SKM-1 (cell line): Measurements from ENCODE around the gene PPM1H.
"Not testable (repeated sequence)": the region's sequence is repeated elsewhere in the genome, so short reads cannot be mapped to it uniquely, and the experiment has no call there.

Experiments
- DNase-seq: peaks from one replicate; lab custom pipeline; 2025; ENCODE audit not compliant: unreplicated experiment; lab: John Stamatoyannopoulos, UW

PPM1H gene

DNA sequence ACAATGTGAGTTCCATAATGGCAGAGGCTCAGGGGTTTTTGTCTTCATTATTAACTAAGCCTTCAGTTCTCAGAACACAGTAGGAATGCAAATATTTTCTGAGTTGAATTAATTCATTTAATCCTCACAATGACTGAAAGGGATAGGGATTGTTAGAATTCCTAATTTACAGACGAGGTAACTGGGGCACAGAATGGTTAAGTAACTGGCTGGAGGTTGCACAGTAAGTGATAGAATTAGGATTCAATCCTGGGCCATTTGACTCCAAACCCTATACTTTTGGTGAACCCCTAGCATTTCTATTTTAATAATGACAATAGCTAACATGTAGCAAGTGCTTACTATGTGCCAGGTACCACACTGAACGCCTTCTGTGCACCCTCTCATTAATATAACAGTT is 163.1 kb downstream of the PPM1H start:
- no peak for DNase-seq

DNA sequence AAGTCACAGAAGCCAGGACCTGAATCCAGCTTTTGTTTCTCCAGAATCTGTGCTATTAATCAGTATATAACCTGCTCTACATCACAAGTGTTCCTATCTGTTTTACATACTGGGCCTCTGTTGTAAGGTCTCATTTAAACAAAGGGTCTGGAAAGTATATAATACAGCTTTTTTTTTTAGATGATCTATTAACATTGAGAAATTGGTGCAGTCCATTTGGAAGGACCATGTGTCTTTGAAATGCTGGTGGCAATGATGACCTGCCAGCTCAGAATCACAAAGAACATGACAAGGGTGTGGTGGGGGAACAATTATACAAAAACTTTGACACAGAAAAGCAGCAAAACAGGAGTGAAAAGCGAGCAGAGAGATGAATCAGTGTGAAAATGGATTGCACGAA is 164.6 kb downstream of the PPM1H start:
- DNase-seq: no peak

GRCh38 chr12:62769076-62769619 is 165.8 kb downstream of the PPM1H start:
- DNase-seq: no peak

GRCh38 chr12:62767946-62768345 is 167.0 kb downstream of the PPM1H start:
- DNase-seq: no peak

- DNase-seq: no peak
Measured at GRCh38 chr12:62767496-62767895, 167.5 kb downstream of the PPM1H start.

DNA sequence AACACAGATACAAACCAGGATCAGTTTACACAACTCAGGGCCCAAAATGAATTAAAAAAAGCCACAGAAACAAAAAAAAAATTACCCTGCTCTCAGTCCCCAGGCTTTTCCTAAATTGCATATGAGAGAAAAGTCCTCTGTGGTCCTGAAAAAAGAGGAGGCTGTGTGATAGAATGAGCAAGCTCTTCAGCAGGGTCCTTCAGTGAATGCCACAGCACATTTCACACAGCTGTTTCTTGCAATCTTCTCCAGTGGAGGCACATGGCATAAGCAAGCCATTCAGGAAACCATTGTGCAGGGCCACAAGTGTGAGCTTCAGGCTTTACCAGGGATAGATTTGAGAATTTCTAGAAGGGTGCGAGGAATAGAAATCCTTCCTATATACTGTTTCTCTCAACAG is 168.5 kb downstream of the PPM1H start:
- no peak for DNase-seq

DNA sequence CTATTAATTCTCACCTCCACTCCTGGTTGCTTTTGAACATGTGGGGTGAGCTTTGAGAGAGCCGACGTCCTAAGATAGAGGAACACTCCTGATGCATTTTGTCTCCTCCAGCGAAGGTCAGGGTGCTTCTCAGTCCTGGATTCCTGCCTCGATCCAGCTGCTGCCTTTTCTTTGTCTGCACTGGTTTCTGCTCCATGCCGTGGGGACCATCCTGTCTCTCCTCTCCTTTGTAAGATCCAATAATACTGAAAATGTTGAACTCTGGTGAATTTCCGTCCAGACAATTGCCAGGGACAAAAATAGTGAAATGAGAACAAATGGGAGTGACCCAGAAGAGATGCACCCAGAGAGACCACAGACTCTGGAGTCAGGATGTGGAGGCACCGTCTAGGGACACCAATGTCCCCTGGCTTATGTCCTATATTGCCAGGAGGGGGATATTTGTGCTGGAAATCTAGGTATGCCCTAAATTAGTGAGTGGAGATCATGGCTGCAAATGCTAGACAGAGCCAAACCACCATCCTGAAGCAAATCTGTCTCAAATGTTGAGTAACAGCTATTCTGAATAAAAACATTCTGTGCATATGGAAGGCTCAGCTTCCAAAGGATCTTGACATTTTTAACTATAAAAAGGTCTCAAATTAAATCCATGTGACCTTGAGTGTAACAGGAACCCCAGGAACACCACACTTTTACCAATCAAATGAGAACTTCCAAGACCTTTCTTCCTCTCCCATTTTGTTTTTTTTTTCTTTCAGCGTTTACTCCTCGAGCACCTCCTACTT is 170.9 kb downstream of the PPM1H start:
- DNase-seq: no peak

GRCh38 chr12:62763312-62763711 is 171.6 kb downstream of the PPM1H start:
- DNase-seq: no peak

DNA sequence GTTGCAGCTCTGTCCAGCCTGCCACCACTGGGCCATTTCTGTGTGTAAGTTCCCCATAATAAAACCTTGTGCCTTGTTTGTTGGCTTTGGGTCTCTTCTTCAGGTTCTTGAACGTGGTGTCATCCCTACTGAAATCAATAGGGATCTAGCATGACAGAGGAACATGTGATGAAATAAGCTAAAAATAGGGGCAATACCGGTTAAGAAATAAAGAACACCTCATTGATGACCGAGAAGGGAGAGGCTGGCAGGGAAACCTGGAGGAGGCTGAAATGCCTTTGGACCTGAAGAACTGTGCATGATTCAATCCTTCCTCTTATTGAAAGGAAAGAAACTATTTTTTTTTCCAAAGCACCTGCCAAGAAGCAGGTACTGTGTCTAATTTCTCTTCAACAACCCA is 172.3 kb downstream of the PPM1H start:
- no peak for DNase-seq

DNA sequence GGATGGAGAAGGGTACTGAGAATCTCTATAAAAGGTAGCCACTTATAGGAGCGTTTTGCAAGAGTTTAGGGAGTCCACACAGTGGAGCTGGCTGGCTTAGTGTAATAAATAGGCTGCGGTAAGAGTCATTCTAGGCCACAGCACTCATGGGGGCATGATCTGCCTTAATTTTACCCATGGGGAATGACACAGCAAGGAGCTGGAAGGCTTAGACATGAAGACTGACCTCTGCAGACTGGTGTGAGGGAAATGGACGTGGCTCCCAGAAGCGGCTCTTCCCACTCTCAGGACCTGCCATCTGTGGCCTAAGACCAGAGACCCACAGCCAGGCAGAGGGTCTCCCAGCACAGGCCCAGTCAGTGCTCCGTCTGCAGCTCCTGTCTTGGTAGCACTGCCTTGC is 173.3 kb downstream of the PPM1H start:
- no peak for DNase-seq

DNA sequence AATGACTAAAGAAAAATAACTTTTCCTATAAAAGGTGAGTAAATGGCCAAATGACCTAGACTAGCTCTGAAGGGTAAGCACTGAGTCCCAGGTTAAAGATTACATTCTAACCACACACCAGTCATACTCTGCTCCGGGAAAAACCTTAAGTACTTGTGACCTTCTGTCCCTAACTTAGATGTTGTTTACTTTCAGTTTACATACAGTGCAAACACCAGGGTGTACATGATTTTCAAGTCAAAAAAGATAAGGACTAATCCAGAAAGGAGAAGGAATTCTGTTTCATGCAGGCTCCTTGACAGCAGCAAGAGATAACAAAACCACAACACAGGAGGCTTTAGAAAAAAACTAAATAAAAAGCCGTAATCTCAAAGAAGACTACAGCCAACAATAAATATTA is 174.2 kb downstream of the PPM1H start:
- no peak for DNase-seq

DNA sequence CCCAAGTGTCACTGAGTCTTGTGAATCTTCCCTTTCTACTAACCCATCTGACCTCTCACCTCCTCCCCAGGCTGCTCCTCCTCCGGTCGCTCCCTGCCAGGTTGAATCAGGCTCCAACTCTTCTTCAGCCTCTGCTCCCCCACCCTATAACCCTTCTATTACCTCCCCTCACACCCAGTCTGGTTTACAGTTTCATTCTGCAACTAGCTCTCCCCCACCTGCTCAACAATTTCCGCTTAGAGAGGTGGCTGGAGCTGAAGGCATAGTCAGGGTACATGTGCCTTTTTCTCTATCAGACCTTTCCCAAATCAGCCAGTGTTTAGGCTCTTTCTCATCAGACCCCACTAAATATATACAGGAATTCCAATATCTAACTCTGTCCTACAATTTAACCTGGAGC is 174.6 kb downstream of the PPM1H start:
- not testable (repeated sequence) for DNase-seq

- DNase-seq: no peak
Measured at GRCh38 chr12:62758216-62758615, 176.7 kb downstream of the PPM1H start.

GRCh38 chr12:62757048-62757447 is 177.9 kb downstream of the PPM1H start:
- DNase-seq: no peak

DNA sequence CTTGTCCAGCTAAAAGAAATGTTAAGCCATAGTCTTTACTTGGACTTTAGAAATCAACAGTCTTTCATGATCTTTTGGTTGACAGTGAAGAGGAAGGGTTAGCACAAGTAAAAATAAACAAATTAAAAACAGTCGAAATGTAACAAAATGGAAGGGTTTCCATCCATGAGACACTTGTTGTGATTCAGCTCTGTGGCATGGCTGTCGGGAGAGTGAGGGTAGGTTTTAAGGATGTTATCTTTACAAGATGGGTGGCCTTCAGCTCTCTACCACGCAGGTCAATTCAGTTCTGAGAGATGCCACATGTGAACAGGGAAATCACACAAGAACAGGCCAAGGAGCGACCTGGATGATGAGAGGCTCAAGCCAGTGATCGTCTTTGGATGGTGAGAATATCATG is 180.2 kb downstream of the PPM1H start:
- no peak for DNase-seq

DNA sequence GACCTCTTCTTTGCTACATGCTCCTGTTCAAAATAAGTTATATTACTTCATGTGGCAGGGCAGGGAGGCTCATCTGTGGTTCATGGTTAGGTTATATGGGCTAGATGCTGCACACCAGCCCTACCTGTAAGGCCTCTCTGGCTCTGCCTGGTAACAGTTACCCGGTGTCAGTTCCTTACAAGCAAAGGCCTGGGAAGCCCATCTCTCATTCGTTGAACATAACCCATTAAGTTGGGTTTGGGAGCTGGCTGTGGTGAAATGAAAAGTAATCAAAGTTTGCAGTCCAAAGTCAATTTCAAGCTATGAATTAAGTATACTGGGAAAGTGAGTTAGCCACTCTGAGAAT is 183.2 kb downstream of the PPM1H start:
- DNase-seq: no peak

DNA sequence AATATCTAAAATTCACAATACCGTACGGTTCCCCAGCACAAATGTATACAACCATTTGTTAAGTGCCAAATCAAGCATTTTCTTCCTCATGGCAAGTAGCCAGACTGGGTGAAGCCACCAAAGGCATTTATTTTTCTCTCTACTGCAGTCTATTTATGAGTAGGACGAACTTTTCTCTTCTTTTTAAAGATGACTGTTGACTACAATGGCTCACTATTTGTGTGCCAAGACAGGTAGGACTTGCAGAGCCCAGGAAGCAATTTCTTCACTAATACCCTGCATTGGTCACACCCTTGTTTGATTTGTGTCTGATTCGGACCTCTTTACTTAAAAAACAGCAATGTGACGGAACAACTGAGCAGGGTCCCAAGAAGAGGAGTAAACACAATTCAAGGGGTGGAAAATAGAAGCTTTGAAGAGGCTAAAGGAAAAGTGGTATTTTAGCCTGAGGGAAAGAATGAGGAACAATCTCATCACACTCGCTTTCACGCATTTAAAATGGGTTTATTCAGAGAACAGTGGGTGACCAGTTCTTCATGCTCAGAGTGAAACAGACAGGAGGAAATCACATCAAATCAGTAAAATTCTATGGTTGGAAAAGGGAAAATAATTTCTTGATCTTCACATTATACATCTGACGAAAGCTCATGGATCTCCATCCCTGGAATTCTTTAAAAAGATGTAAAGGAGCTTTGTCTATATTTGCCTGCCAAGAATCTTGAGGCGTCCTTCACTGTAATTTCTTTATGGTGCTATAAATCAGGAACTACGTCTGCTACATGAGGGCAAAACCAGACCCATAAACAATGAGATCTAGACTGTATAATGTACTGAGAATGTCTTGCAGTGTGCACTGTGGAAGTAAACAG is 183.8 kb downstream of the PPM1H start:
- no peak for DNase-seq

DNA sequence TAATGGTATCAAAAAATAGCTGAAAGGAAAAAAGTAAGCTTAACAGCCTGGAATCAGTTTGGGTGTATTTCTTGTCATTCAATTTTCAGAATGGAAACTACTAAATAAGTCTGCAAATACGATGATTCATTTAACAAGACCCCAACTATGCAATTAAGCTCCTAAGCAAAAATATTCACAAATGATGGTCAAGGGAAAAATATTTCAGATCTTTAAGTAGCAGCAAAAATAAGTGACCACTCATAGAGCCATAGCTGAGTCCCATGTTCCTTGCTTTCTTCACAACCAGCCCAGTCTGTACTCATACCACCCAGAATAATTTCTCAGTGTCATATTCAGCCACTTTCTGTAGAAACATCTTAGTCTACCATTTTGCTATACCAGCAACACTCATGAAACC is 185.4 kb downstream of the PPM1H start:
- DNase-seq: no peak

GRCh38 chr12:62748941-62749468 is 185.9 kb downstream of the PPM1H start:
- DNase-seq: no peak

- DNase-seq: no peak
Measured at GRCh38 chr12:62744551-62744950, 190.4 kb downstream of the PPM1H start.

GRCh38 chr12:62739266-62740015 is 195.5 kb downstream of the PPM1H start:
- no peak for DNase-seq
